Hematopoietic multipotent progenitor cell (in vitro differentiated cells): ENCODE measurements around the gene PCA3. TPM values are rescaled to one million over a fixed set of nuclear protein-coding genes. Genes with fewer than 3 reads are reported as not detected.

ENCODE experiments used
- DNase-seq, 3 donors: peaks; one replicate each; pipeline ENCODE4 v3.0.0-alpha.2; 2011 to 2015; ENCODE audit warnings: low read depth in 2 of 3, low spot score in 2 of 3
- small RNA-seq: library from RNA; depleted of rRNA; stranded (forward); fragments of <200 nt; gene quantifications from one replicate; pipeline ENCODE3, GENCODE V24; 2012
- total RNA-seq: library from RNA; depleted of rRNA; stranded (reverse); fragments of >200 nt; gene quantifications from one replicate; pipeline ENCODE4 v1.2.3, GENCODE V29; 2012

PCA3 gene
- total RNA-seq, 1 donor = 0.54 TPM

GRCh38 chr9:76818271-76818670, 54.0 kb downstream of the PCA3 start:
- no peak for DNase-seq

GRCh38 chr9:76820431-76820830, 56.2 kb downstream of the PCA3 start:
- no peak for DNase-seq

GRCh38 chr9:76827296-76828080, 63.2 kb downstream of the PCA3 start:
- DNase-seq = no peak

GRCh38 chr9:76828447-76828846, 64.2 kb downstream of the PCA3 start:
- DNase-seq = no peak

- DNase-seq = no peak
Observed at GRCh38 chr9:76835571-76836283, 71.5 kb downstream of the PCA3 start.

Small RNA genes within 50 kb of the gene (small RNA-seq; reads per million reads assigned to genes)
- not detected for gene AL359314.1

Other genes starting within 250 kb of the PCA3 start
- gene PRUNE2, start 141.7 kb downstream of the PCA3 start, total RNA-seq = 1.3 TPM